Left ventricle myocardium superior (tissue), 1 donor: Measurements from ENCODE around the gene ATAD1. TPM values are rescaled to one million over a fixed set of nuclear protein-coding genes. Genes with fewer than 3 reads are reported as not detected.
A peak's percentile ranks its signal among the peaks of the same experiment; 100 is the strongest.
"Not testable (repeated sequence)": the region's sequence is repeated elsewhere in the genome, so short reads cannot be mapped to it uniquely, and the experiment has no call there.

Experiments
- ATAC-seq: fragments of 200-7000 bp; cut with Tn5 transposase; one replicate; pipeline ENCODE4 v1.9.1; 2020; ENCODE audit warnings: mild to moderate bottlenecking, moderate library complexity
- DNase-seq: peaks from one replicate; pipeline ENCODE4 v3.0.0-alpha.2; 2020
- intact Hi-C: fragments of 100-400 bp; cut with micrococcal nuclease; formaldehyde crosslinking; loops from one replicate; pipeline ENCODE4 v1.11.0; 2022
- long read RNA-seq: library from polyadenylated mRNA; unstranded; transcript quantifications from one replicate; pipeline ENCODE4 v2.0.0, GENCODE V29; 2021
- total RNA-seq: library from RNA; stranded (reverse); fragmentation: NEBNext Ultra II Directional; extraction: Animal tissue kit (Norgen Biotek cat#: 25700); gene quantifications from one replicate; pipeline ENCODE4 v1.2.1, GENCODE V29; 2021
- donor health status: DM: no; HTN: yes; CAD: no; lungs with severe emphysema.

The ATAD1 gene
- total RNA-seq: 98.4 TPM
- long read RNA-seq, full-length matches to known transcripts: 42 of 226 reads
- long read RNA-seq, partial matches to known transcripts: 8 of 226 reads
- long read RNA-seq, other reads (novel, unspliced or antisense): 176 of 226 reads

GRCh38 chr10:87817609-87818504 lies at the start of gene ATAD1:
Gene ATAD1 (minus strand): TSS chr10:87818226. CDS start chr10:87814599, 3,627 bp downstream.
- peak; percentile 90 for DNase-seq
- intact Hi-C loops: no loop called here
- peak; percentile 99 for ATAC-seq

GRCh38 chr10:87867453-87867852 lies 49.4 kb upstream of the ATAD1 start:
- intact Hi-C loops: no loop called here
- DNase-seq: no peak
- no peak for ATAC-seq

GRCh38 chr10:87866412-87866974 lies 48.5 kb upstream of the ATAD1 start:
- DNase-seq (no peak), ATAC-seq (no peak)
- intact Hi-C loops: no loop called here

- ATAC-seq: no peak
- no peak for DNase-seq
- intact Hi-C loops: no loop called here
These were observed 47.3 kb upstream of the ATAD1 start for GRCh38 chr10:87865241-87865881.

- no peak for ATAC-seq
- DNase-seq: no peak
- intact Hi-C loops: loop anchor here (5.0 kb wide), 1 partner anchor 523 kb away; no protein-coding TSS in a partner anchor
These were observed 46.6 kb upstream of the ATAD1 start for GRCh38 chr10:87864496-87865059.

- not testable (repeated sequence) for ATAC-seq
- intact Hi-C loops: loop anchor here (5.0 kb wide), 1 partner anchor 523 kb away; no protein-coding TSS in a partner anchor
- peak; percentile 67 for DNase-seq
These were observed 46.0 kb upstream of the ATAD1 start for GRCh38 chr10:87863951-87864495.

- ATAC-seq (peak; percentile 76), DNase-seq (peak; percentile 95)
- intact Hi-C loops: loop anchor here (5.0 kb wide), 1 partner anchor 524 kb away; no protein-coding TSS in a partner anchor
These were observed 45.3 kb upstream of the ATAD1 start, which contains the start of the genes KLLN and PTEN for GRCh38 chr10:87863053-87863943. Gene KLLN (minus strand): TSS chr10:87863533. CDS start chr10:87862487, 1,046 bp downstream. Gene PTEN (plus strand): TSS chr10:87863625. CDS start chr10:87864470, 845 bp downstream.

GRCh38 chr10:87862679-87863052 lies 44.6 kb upstream of the ATAD1 start:
- intact Hi-C loops: loop anchor here (5.0 kb wide), 1 partner anchor 525 kb away; no protein-coding TSS in a partner anchor
- no peak for DNase-seq
- peak; percentile 2 for ATAC-seq

GRCh38 chr10:87861953-87862678 lies 44.1 kb upstream of the ATAD1 start:
- ATAC-seq (peak; percentile 87), DNase-seq (peak; percentile 97)
- intact Hi-C loops: loop anchor here (5.0 kb wide), 1 partner anchor 525 kb away; no protein-coding TSS in a partner anchor

- peak; percentile 69 for ATAC-seq
- peak; percentile 89 for DNase-seq
- intact Hi-C loops: loop anchor here (5.0 kb wide), 1 partner anchor 526 kb away; no protein-coding TSS in a partner anchor
These were observed 43.5 kb upstream of the ATAD1 start for GRCh38 chr10:87861566-87861952.

- intact Hi-C loops: loop anchor here (5.0 kb wide), 1 partner anchor 526 kb away; no protein-coding TSS in a partner anchor
- ATAC-seq (no peak), DNase-seq (no peak)
These were observed 42.9 kb upstream of the ATAD1 start for GRCh38 chr10:87860816-87861403.

GRCh38 chr10:87860156-87860795 lies 42.2 kb upstream of the ATAD1 start:
- no peak for DNase-seq
- intact Hi-C loops: loop anchor here (5.0 kb wide), 1 partner anchor 527 kb away; no protein-coding TSS in a partner anchor
- ATAC-seq: no peak

- ATAC-seq, DNase-seq, intact Hi-C loops: not testable (repeated sequence)
These were observed 37.6 kb upstream of the ATAD1 start for GRCh38 chr10:87855665-87856064.

- intact Hi-C loops, ATAC-seq: not testable (repeated sequence)
These were observed 37.2 kb upstream of the ATAD1 start for GRCh38 chr10:87855247-87855646.

GRCh38 chr10:87852089-87852488 lies 34.1 kb upstream of the ATAD1 start:
- intact Hi-C loops: loop anchor here (5.0 kb wide), 2 partner anchors 260 to 700 kb away; no protein-coding TSS in a partner anchor

More at GRCh38 chr10:87855247-87855646, 37.2 kb upstream of the ATAD1 start:
- DNase-seq: not testable (repeated sequence)

GRCh38 chr10:87850742-87851205 lies 32.7 kb upstream of the ATAD1 start:
- intact Hi-C loops: loop anchor here (5.0 kb wide), 2 partner anchors 262 to 702 kb away; no protein-coding TSS in a partner anchor
- DNase-seq: peak; percentile 55
- ATAC-seq: peak; percentile 97

More at GRCh38 chr10:87852089-87852488, 34.1 kb upstream of the ATAD1 start:
- DNase-seq: no peak
- no peak for ATAC-seq
